Immature natural killer cell (primary cell): ENCODE results near the gene MMEL1. TPM values are rescaled to one million over a fixed set of nuclear protein-coding genes. Genes with fewer than 3 reads are reported as not detected.
"Not testable (repeated sequence)": the region's sequence is repeated elsewhere in the genome, so short reads cannot be mapped to it uniquely, and the experiment has no call there.

Experiments
- DNase-seq, 3 donors: peaks; one replicate each; pipeline ENCODE4 v3.0.0; 2022; ENCODE audit warnings: mixed read lengths in 1 of 3
- H3K27ac Mint-ChIP-seq, 6 donors: one replicate each; pipeline ENCODE4 v1.8.0; 2020; ENCODE audit warnings: mixed read lengths in 6 of 6, mild to moderate bottlenecking in 5 of 6, inconsistent platforms in 4 of 6, moderate library complexity in 3 of 6
- H3K27me3 Mint-ChIP-seq, 3 donors: one replicate each; pipeline ENCODE4 v1.8.0; 2020 to 2021; ENCODE audit warnings: low read depth in 3 of 3, mild to moderate bottlenecking in 3 of 3, mixed read lengths in 3 of 3, moderate library complexity in 3 of 3, inconsistent platforms in 1 of 3
- H3K36me3 Mint-ChIP-seq, 3 donors: one replicate each; pipeline ENCODE4 v1.8.0; 2020; ENCODE audit warnings: mixed read lengths in 3 of 3, inconsistent platforms in 2 of 3, mild to moderate bottlenecking in 2 of 3
- H3K4me1 Mint-ChIP-seq, 2 donors: one replicate each; pipeline ENCODE4 v1.8.0; 2020; ENCODE audit warnings: inconsistent platforms in 2 of 2, mild to moderate bottlenecking in 2 of 2, mixed read lengths in 2 of 2, moderate library complexity in 1 of 2
- H3K4me3 Mint-ChIP-seq, 5 donors: one replicate each; pipeline ENCODE4 v1.8.0; 2020; ENCODE audit warnings: mild to moderate bottlenecking in 5 of 5, mixed read lengths in 5 of 5, inconsistent platforms in 3 of 5, moderate library complexity in 3 of 5
- H3K9me3 Mint-ChIP-seq, 6 donors: one replicate each; pipeline ENCODE4 v1.8.0; 2020; ENCODE audit warnings: mild to moderate bottlenecking in 6 of 6, mixed read lengths in 6 of 6, inconsistent platforms in 4 of 6, moderate library complexity in 3 of 6
- polyA plus RNA-seq, 3 donors: library from polyadenylated mRNA; unstranded; fragments of 300-500 nt; fragmentation: Illumina TruSeq; gene quantifications; one replicate each; pipeline ENCODE4 v1.2.3, GENCODE V29; 2021

The MMEL1 gene
- polyA plus RNA-seq, 3 donors from 2014 or later: 0.93 to 5.1 (median 2.3) TPM

DNA sequence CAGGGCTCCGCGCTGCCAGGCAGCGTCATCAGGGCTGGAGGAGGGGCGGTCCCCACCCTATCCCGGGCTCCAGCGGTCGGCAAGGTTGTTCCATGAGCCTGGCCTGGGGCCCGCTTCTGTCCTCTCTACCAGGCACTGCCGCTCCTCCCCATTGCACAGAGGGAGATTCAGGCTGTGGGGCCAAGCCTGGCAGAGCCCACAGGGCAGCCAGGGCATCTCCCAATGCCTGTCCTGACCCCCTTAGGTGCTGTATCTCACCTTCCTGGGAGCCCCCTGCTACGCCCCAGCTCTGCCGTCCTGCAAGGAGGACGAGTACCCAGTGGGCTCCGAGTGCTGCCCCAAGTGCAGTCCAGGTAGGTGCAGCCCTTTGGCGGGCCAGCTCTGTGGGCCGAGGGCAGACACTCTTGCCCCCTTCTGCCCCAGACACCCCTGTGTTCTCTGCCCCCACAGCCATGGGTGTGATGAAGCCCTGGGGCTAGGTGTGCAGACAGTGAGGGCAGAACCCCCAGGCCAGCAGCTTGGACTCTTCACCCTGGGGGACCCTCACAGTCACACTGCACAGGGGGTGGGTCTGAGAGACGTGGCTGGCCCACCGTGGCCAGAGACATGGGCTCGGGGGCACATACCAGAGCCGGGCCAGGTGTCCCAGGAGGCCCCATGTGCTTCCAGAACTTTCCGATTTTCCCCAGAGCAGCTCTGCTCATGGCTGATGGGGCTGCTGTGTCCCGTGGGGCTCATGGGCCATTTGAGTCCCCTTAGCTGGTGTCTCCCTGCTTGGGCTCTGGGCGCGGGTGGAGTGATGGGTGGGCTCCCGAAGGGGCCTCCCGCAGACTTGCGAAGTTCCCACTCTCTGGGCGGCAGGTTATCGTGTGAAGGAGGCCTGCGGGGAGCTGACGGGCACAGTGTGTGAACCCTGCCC is 75.1 kb downstream of the MMEL1 start:
- no peak for DNase-seq
- Mint-ChIP-seq H3K36me3 (no peaks in the 10 kb centered on the region), H3K4me1 (peaks cover 32 to 39% of the 10 kb centered on the region in 2 donors)

DNA sequence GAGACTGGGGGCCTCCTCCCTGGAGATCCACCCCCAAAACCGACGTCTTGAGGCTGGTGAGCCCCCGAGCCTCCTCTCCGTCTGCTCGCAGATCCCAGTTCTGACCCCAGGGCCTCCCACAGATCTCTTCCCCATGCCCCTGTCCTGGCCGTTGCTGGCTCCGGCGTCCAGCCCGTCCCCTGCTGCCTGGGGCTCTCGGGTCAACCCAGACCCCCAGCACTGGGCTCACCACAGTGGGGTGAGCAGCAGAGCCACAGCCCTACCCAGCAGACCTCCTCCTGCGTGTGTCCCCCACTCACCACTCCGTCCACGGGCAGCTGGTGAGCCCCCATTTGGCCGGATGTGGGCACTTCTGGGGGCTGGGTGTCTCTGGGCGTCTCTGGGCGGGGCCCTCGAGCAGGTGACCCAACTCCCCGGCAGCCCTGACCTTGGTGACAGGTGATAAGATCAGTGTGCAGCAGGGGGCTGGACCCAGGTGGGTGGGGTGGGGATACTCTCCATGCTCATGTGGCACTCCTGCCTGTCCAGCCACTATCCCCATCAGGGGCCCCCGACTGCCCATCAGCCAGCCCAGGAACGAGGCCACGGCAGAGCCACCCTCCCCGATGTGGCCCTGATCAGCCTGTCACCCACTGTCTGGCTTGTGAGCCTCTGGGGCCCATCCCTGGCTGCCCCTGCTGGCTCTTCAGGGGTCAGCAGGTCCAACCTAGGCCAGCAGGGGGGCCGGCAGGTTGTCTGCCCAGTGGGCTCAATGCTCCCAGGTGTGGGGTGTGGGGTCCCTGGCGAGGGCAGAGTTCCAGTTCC is 75.9 kb downstream of the MMEL1 start:
- peaks cover 32 to 39% of the 10 kb centered on the region in 2 donors for H3K4me1 Mint-ChIP-seq
- peak; percentile 62 to 72 (median 65) for DNase-seq
- no peaks in the 10 kb centered on the region for H3K36me3 Mint-ChIP-seq
- H3K9me3 Mint-ChIP-seq: no peaks in the 10 kb centered on the region
- H3K4me3 Mint-ChIP-seq: peak overlapping the region; percentile 93 to 99 (median 98)
- peaks cover 6 to 13% (median 9%) of the 10 kb centered on the region in 3 donors for H3K27me3 Mint-ChIP-seq
- H3K27ac Mint-ChIP-seq: peak overlapping the region; percentile 93 to 100 (median 96)

More for the DNA sequence above, 75.1 kb downstream of the MMEL1 start:
- H3K9me3 Mint-ChIP-seq: no peaks in the 10 kb centered on the region
- H3K4me3 Mint-ChIP-seq: peak overlapping the region; percentile 71 to 99 (median 98)
- peaks cover 6 to 13% (median 9%) of the 10 kb centered on the region in 3 donors for H3K27me3 Mint-ChIP-seq
- H3K27ac Mint-ChIP-seq: peak overlapping the region; percentile 82 to 100 (median 94)

DNA sequence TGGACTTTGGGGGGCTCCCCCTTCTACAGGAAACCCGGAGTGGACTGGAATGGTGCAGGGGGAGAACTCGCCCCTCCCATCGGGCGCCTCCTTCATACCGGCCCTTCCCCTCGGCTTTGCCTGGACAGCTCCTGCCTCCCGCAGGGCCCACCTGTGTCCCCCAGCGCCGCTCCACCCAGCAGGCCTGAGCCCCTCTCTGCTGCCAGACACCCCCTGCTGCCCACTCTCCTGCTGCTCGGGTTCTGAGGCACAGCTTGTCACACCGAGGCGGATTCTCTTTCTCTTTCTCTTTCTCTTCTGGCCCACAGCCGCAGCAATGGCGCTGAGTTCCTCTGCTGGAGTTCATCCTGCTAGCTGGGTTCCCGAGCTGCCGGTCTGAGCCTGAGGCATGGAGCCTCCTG is 76.5 kb downstream of the MMEL1 start, which contains the start of gene TNFRSF14:
TSS of gene TNFRSF14 (plus strand) at position 95 of the 401 bp plus-strand sequence. CDS start at position 389, 294 bp downstream.
- no peaks in the 10 kb centered on the region for H3K36me3 Mint-ChIP-seq
- peaks cover 32 to 38% of the 10 kb centered on the region in 2 donors for H3K4me1 Mint-ChIP-seq
- DNase-seq: peak; percentile 81 to 86 (median 83)
- H3K9me3 Mint-ChIP-seq: no peaks in the 10 kb centered on the region
- peak within 1 kb of the TSS; percentile 93 to 100 (median 96) for H3K27ac Mint-ChIP-seq
- peak within 1 kb of the TSS; percentile 93 to 99 (median 98) for H3K4me3 Mint-ChIP-seq
- peaks cover 6 to 13% (median 9%) of the 10 kb centered on the region in 3 donors for H3K27me3 Mint-ChIP-seq

DNA sequence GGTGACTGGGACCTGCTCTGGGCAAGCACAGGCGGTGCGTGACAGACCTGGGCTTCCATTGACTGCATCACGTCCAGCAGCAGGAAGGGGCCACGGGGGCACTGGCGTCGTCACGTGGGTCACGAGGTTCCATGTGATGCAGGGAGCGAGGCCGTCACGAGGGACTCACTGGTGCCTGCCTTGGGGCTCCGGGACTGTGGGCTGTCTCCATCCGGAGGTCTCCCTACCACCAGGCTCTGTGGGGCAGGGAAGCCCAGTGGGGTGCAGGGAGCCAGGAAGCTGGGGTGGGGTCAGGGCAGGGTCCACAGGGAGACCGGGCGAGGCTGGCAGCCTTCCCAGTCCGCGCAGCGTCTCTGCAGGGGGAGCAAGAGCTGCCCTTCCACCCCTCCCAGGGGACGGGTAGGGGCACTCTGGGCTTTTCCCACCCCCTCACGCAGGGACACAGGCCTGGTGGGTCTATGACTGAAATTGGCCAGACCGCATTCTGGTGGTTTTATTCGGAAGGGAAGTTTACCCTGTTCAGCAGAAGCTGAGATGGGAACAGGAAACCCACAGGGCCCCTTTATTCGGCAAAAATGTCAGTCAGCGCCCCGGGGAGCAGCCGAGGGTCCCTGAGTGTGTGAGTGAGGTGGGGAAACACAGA is 77.1 kb downstream of the MMEL1 start:
- peaks cover 6 to 15% (median 9%) of the 10 kb centered on the region in 3 donors for H3K27me3 Mint-ChIP-seq
- peak; percentile 79 to 83 (median 82) for DNase-seq
- peaks cover 32 to 40% of the 10 kb centered on the region in 2 donors for H3K4me1 Mint-ChIP-seq
- H3K36me3 Mint-ChIP-seq: no peaks in the 10 kb centered on the region
- peak overlapping the region; percentile 93 to 100 (median 96) for H3K27ac Mint-ChIP-seq
- peak overlapping the region; percentile 93 to 99 (median 98) for H3K4me3 Mint-ChIP-seq
- H3K9me3 Mint-ChIP-seq: no peaks in the 10 kb centered on the region

DNA sequence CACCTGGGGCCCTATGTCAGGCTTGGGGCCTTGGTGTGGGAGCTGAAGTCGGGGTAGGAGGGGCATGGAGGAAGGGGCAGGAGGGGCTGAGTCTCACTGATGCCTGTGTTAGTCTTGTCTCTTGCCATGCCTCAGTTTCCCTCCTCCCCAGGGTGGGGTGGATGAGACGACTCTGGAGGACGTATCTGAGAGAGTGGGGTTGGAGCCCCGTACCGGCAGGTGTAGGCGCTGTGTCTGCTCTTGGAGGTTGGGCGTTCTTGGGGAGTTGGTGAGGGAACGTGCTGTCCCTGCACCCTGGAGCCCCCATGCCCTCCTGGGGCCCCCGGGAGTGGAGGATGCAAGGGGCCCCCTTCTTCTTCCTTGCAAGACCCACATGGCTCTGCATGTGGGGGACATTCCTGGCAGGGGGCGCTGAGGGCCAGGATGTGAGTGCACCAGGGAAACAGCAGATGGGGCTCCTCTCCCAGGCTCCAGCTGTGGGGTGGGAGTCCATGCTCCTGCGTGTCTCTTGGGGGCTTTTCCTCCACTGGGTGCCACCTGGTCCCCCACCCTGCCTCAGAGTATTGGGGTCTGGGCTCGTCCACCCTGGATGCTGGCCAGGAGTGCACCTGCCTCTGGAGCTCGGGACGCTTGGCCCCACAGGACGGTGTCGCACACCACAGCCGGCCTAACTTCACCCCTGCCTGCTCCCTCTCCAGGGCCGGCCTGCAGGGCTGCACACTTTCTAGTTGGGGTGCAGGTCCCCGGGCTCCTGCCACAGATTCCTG is 78.0 kb downstream of the MMEL1 start:
- Mint-ChIP-seq H3K27ac (peak overlapping the region; percentile 93 to 100 (median 96)), H3K4me1 (peaks cover 32 to 41% of the 10 kb centered on the region in 2 donors), H3K27me3 (peaks cover 6 to 16% (median 9%) of the 10 kb centered on the region in 3 donors), H3K36me3 (no peaks in the 10 kb centered on the region), H3K4me3 (peak overlapping the region; percentile 47 to 99 (median 98)), H3K9me3 (no peaks in the 10 kb centered on the region)
- DNase-seq: peak; percentile 36 to 45 (median 41)

DNA sequence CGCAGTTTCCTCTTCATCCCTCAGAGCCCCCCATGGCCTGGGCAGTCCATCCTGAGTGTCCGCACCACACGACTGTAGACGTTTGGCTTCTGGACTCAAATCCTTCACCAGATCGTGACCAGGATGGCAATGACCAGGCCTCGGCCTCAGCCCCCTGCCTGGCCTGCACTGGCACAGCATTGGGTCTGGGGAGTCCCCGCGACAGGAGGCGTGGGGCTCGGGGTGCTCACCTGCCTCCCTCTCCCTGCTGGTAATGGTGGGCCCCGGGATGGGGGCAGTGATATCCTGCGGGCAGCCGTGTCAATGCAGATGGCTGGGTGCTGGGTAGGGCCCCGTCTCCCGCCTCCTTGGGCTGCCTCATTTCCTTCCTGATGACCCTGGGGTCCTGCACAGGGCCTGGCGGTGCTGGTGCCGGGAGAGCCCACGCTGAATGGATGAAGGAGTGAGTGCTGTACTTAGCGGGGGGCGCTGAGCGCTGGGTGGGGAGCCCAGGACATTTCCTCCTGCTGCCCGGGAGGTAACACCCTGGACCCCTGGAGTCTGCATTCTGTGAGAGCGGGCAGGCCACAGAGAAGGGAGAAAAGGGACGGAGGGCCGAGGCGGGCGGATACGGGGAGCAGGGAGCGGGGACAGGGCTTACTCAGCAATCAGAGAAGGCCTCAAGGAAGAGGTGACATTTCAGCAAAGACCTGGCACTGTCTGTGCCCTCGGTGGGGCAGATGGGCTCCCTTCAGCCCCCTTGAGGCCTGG is 78.8 kb downstream of the MMEL1 start:
- no peaks in the 10 kb centered on the region for H3K9me3 Mint-ChIP-seq
- peak overlapping the region in 2 of 5 donors; percentile 53 to 93 for H3K4me3 Mint-ChIP-seq
- peak overlapping the region; percentile 82 to 100 (median 96) for H3K27ac Mint-ChIP-seq
- DNase-seq: no peak
- no peaks in the 10 kb centered on the region for H3K36me3 Mint-ChIP-seq
- peaks cover 33 to 44% of the 10 kb centered on the region in 2 donors for H3K4me1 Mint-ChIP-seq
- peaks cover 6 to 19% (median 9%) of the 10 kb centered on the region in 3 donors for H3K27me3 Mint-ChIP-seq

DNA sequence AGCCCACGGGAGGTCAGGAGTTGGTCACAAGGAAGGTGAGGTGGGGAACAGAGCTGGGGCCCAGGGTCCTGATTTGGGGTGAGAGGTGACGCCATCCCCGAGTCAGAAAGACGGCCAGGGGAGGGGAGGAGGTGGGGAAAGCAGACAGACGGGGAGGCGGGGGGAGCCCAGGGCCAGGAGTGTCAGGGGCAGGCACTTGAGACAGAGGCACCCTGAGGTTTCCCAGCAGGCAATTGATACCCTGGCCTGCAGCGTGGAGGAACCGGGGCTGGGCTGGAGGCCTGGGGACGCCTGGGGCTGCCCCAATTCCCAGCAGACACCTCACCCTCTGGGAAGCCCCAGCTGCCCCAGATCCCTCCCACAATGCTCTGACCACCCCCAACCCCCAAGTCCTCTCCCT is 79.7 kb downstream of the MMEL1 start:
- not testable (repeated sequence) for H3K36me3 Mint-ChIP-seq, H3K4me3 Mint-ChIP-seq, DNase-seq, H3K9me3 Mint-ChIP-seq, H3K27ac Mint-ChIP-seq
- Mint-ChIP-seq H3K4me1 (peaks cover 37 to 45% of the 10 kb centered on the region in 2 donors), H3K27me3 (peaks cover 11 to 25% (median 11%) of the 10 kb centered on the region in 3 donors)

DNA sequence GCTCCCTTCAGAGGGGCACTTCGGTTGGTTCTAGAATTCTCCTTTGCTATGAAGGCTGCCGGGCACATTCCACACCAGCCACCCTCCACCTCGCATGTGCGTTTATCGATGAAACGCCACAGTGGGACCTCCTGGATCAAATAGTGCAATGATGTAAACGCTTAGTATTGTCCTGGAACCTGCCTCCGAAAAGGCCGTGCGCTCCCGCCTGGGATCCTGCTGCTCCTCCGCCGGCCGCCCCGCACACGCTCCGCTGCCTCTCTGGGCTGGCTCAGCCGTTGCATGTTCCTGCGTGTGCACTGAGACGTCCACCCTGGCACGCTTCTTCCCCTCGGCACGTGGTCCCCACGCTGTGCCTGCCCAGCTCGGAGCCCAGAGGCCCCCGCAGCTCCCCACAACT is 80.6 kb downstream of the MMEL1 start:
- H3K4me3 Mint-ChIP-seq: no peak overlapping the region
- no peak for DNase-seq
- H3K27ac Mint-ChIP-seq: no peak overlapping the region
- peaks cover 11 to 31% (median 16%) of the 10 kb centered on the region in 3 donors for H3K27me3 Mint-ChIP-seq
- peaks cover 29 to 44% of the 10 kb centered on the region in 2 donors for H3K4me1 Mint-ChIP-seq
- no peaks in the 10 kb centered on the region for H3K9me3 Mint-ChIP-seq
- no peaks in the 10 kb centered on the region for H3K36me3 Mint-ChIP-seq

DNA sequence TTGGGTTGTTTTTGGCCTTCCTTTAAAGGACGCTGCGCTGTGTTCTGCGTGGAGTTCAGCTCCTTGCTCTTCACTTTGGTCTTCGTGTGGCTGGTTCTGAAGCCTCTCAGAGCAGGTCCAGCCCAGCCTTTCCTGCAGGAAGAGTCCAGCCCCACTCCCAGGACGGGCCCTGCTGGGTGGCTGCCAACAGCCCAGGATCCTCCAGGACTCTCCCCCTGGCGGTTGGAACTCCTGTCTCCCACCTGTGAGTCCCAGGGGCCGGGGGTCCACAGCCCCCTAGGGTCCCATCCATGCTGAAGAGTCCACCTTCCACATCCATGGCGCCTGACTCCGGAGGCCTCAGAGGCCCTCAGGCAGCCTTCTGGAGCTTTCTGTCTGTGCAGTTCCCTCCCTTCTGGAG is 81.3 kb downstream of the MMEL1 start:
- Mint-ChIP-seq H3K27ac (peak overlapping the region in 1 of 6 donors; percentile 64), H3K27me3 (peaks cover 9 to 34% (median 18%) of the 10 kb centered on the region in 3 donors), H3K4me1 (peaks cover 27 to 43% of the 10 kb centered on the region in 2 donors)
- H3K4me3 Mint-ChIP-seq, H3K36me3 Mint-ChIP-seq, H3K9me3 Mint-ChIP-seq, DNase-seq: not testable (repeated sequence)

DNA sequence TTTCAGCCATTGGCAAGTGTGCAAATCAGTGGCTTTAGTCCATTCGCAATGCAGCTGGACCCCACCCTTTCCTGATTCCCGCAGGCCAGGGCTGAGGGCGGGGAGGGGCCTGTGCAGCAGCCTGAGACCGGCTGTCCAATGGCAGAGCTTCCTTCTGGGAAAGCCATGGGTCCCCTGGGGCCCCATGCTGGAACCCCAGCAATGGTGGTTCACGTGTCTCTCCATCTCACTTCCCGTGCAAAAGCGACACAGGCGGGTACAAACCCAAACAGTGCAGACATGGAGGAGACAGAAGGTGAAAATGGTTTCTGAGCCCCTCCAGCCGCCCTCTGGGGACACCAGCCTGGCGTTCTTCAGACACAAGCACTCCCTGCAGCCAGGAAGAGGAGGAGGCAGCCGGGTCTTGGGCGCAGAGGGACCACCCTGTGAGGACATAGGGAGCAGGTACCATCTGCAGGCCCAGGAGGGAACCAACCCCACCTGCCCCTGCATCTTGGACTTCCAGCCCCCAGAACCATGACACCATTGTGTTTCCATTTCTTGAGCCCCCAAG is 82.4 kb downstream of the MMEL1 start:
- H3K27me3 Mint-ChIP-seq: peaks cover 4 to 26% (median 14%) of the 10 kb centered on the region in 3 donors
- H3K27ac Mint-ChIP-seq: peak overlapping the region in 4 of 6 donors; percentile 53 to 87 (median 69)
- peaks cover 17 to 34% of the 10 kb centered on the region in 2 donors for H3K4me1 Mint-ChIP-seq
- H3K9me3 Mint-ChIP-seq, H3K36me3 Mint-ChIP-seq, DNase-seq, H3K4me3 Mint-ChIP-seq: not testable (repeated sequence)

DNA sequence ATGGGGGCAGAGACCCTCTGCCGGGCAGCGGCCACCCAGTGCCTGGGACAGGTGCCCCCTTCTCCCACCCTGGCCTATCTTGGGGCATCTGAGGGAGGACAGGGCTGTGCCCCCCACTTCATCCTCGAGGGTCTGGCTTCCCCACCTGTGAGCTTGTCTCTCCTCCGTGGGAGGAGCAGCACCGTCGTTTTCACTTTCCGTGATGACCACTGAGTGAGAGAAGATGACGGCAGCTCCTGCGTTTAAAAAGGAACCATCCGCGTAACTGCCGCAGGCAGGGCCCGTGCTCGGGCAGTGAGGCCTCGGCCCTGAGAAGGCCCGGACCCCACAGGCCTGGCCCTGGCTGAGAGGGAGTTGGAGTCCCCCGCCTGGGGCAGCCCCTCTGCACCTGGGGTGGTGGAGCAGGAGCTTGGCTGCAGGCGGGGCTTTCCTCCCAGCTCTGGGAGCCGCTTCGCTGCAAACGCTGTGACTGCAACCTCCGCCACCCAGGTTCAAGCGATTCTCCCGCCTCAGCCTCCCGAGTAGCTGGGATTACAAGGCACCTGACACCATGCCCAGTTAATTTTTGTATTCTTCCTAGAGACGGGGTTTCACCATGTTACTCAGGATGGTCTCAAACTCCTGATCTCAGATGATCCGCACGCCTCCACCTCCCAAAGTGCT is 83.3 kb downstream of the MMEL1 start:
- H3K9me3 Mint-ChIP-seq, H3K36me3 Mint-ChIP-seq, DNase-seq: not testable (repeated sequence)
- H3K4me3 Mint-ChIP-seq: peak overlapping the region; percentile 46 to 94 (median 91)
- H3K4me1 Mint-ChIP-seq: peaks cover 11 to 27% of the 10 kb centered on the region in 2 donors
- peaks cover 4 to 26% (median 14%) of the 10 kb centered on the region in 3 donors for H3K27me3 Mint-ChIP-seq
- H3K27ac Mint-ChIP-seq: peak overlapping the region; percentile 96 to 99 (median 98)
